GM18870 (cell line): ENCODE results near the gene FXR2.

Experiments used
- ATAC-seq: cut with Tn5 transposase; IDR thresholded peaks from one replicate; pipeline ENCODE4 v1.9.1; 2021; ENCODE audit warnings: moderate library complexity; ENCODE audit not compliant: unreplicated experiment

Gene FXR2

GRCh38 chr17:7589204-7589868 is 25.4 kb downstream of the FXR2 start:
- no peak for ATAC-seq

DNA sequence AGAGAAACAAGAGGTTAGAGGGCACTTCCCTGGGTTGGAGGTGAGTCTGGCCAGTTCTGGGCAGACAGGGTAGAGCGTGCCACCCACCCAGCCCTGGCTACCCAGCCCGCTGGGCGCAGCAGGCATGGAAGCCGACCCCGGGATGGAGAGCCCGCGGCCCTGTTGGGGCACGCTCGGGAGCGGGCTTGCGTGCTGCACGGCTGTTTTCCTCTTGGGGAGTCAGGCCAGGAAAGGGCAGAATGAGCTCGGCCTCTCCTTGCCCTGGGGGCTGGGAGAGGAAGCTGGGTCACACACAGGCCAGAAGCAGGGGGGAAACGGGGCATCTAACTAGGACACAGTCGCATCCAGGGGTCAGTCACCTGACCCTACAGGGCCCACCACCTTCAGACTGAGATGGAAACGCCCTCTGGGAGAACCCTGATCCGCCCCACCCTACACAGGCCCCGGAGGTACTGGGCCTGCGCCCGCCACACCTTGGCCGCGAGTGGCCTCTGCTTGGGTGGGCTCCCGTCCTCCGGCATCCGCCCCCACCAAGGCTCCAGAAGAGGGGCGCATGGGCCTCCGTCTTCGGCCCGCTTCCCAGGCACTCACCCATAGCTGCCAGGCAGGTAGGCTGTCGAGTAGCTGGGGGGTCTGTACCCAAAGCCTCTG is 26.0 kb downstream of the FXR2 start:
- no peak for ATAC-seq

- no peak for ATAC-seq
Measured at GRCh38 chr17:7587420-7588151, 27.1 kb downstream of the FXR2 start.

DNA sequence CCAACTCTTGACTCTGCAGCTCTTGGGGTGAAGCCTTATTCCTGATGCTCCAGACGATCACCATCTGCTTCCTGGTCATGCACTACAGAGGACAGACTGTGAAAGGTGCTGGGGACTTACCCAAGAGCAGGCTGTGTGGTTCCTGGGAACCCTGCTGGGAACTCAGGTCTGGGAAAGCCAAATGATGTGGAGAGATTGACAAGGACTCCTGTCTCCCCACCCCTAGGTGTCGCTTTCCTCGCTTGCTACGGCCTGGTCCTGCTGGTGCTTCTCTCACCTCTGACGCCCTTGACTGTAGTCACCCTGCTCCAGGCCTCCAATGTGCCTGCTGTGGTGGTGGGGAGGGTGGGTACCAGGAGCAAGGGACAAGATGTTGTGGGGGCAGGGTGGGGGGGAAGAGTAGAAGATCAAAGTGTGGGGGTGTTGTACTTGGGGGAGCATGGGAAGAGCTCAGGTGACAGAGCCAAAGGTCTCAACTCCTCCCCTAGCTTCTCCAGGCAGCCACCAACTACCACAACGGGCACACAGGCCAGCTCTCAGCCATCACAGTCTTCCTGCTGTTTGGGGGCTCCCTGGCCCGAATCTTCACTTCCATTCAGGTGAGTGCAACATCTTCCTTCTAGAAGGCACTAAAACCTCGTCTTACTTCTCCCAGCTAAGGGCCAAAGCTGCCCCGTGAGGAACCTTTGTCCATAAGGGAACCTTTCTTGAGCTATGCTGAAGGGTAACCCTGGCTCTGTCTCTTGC is 27.9 kb downstream of the FXR2 start:
- no peak for ATAC-seq

GRCh38 chr17:7583253-7584109 is 31.2 kb downstream of the FXR2 start, which contains the start of gene MPDU1:
MPDU1 (plus strand) TSS chr17:7583852; CDS start chr17:7583863, 11 bp downstream.
- ATAC-seq, result peak; percentile 56

DNA sequence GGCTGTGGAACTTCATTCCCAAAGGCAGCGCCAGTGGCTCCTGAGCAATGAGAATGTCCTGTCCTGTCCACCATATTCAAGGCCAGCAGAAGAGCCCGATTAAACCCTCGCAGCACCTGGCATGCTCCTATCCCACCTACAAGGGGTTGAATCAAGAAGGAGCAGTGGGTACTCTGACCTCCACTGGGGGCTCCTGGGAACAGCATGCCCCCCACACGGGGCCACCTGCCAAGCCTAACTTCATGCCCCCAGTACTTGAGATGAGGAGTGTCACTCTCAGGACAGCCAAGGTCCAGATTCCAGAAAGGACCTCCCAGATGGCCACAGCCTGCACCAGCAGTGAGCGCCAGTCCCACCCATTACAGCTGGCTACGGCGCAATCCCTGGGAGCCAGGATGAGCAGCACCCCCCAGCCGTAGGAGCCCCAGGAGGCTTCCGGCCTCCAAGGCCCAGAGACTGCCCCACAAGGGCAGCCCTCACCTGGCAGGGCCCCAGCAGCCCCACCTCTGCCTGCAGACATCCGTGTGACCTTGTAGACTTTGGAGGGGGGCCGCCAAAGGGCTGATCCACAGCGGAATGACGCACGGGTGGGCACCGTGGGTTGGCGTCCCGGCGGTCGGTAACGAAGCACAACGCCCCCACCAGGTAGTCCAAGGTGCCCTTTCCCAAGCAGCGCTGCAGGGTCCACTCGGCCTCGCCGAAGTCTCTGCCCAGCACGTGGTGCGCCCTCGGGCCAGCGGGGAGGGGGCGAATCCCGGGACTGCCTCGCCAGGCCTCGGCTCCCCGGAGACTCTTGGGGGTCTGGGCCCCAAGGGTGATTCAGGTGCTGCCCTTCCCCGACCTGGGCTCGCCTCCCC is 32.1 kb downstream of the FXR2 start:
- no peak for ATAC-seq

DNA sequence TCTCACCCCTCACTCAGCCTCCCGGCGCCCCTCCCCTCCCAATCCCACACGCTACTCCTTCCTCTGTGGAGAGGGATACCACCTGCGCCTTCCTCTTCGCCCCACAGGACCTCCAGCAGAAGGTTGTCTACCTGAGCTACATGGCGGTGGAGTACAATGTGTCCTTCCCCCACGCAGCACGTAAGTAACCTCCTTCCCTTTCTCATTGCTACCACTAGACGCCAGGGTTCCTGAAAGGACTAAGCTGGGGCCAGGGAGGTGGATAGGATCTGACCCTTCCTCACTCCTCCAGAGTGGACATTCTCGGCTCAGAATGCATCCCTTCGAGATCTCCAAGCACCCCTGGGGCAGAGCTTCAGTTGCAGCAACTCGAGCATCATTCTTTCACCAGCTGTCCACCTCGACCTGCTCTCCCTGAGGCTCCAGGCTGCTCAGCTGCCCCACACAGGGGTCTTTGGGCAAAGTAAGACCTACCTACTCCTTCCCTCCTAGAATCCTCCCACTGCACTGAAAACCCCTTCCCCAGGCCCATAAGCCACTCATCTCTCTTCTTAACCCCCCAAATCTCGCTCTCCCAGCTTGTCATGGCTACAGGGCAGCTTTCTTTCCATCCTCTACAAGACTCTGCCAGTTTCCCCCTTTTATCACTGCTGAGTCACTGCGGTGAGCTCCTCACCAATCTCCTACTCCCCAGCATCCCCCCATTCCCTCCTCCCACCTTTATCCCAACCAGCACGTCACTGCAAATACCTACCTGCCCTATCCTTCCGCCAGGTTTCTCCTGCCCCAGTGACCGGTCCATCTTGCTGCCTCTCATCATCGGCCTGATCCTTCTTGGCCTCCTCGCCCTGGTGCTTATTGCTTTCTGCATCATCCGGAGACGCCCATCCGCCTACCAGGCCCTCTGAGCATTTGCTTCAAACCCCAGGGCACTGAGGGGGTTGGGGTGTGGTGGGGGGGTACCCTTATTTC is 33.8 kb downstream of the FXR2 start:
- ATAC-seq, result no peak

GRCh38 chr17:7579834-7580603 is 34.7 kb downstream of the FXR2 start:
- ATAC-seq, result no peak

DNA sequence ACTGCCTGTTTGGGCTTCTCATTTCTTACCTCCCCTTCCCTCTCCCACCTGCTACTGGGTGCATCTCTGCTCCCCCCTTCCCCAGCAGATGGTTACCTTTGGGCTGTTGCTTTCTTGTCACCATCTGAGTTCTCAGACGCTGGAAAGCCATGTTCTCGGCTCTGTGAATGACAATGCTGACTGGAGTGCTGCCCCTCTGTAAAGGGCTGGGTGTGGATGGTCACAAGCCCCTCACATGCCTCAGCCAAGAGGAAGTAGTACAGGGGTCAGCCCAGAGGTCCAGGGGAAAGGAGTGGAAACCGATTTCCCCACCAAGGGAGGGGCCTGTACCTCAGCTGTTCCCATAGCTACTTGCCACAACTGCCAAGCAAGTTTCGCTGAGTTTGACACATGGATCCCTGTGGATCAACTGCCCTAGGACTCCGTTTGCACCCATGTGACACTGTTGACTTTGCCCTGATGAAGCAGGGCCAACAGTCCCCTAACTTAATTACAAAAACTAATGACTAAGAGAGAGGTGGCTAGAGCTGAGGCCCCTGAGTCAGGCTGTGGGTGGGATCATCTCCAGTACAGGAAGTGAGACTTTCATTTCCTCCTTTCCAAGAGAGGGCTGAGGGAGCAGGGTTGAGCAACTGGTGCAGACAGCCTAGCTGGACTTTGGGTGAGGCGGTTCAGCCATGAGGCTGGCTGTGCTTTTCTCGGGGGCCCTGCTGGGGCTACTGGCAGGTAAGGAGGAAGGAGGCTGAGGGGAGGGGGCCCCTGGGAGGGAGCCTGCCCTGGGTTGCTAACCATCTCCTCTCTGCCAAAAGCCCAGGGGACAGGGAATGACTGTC is 35.5 kb downstream of the FXR2 start, which contains the start of gene CD68:
Gene CD68 (plus strand): TSS at position 638 of the 833 bp plus-strand sequence. CDS start 40 bp downstream, at position 678.
- ATAC-seq, result no peak

DNA sequence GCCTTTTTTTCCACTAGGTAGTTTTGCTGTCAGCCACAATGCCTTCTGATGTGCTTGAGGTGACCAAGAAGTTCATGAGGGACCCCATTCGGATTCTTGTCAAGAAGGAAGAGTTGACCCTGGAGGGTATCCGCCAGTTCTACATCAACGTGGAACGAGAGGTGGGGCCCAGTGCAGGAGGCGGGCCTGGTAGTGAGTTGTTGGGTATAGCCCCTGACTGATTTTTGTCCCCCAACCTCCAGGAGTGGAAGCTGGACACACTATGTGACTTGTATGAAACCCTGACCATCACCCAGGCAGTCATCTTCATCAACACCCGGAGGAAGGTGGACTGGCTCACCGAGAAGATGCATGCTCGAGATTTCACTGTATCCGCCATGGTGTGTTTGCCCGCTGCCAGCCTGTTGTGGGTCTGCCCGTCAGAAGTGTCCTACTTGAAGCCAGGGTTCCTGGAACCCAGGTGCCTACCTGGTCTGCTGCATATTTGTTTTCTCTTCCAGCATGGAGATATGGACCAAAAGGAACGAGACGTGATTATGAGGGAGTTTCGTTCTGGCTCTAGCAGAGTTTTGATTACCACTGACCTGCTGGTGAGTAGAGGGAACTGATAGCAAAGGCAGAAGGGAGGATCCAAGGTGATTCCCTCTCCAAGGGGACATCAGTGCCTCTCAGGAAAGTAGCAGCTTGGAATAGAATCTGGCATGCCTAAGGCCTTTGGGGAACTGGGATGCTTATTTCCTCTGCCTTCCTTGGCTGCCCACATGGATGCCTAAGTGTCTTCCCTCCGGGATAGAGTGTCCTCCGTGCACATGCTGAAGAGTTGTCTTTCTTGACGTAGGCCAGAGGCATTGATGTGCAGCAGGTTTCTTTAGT is 37.1 kb downstream of the FXR2 start:
- ATAC-seq, result no peak

GRCh38 chr17:7576432-7576937 is 38.2 kb downstream of the FXR2 start:
- ATAC-seq, result no peak

DNA sequence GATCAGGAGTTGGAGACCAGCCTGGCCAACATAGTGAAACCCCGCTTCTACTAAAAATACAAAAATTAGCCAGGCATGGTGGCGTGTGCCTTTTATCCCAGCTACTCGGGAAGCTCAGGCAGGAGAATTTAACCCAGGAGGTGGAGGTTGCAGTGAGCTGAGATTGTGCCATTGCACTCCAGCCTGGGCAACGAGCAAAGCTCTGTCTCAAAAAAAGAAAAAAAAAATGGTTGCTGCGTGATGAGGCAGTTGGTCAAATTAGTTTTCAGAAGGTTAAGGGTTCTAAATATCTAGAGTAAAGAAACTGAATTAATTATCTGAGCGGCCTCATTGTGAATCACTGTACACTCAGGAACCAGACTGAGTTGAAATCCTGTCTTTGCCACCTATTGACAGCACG is 38.7 kb downstream of the FXR2 start:
- no peak for ATAC-seq

DNA sequence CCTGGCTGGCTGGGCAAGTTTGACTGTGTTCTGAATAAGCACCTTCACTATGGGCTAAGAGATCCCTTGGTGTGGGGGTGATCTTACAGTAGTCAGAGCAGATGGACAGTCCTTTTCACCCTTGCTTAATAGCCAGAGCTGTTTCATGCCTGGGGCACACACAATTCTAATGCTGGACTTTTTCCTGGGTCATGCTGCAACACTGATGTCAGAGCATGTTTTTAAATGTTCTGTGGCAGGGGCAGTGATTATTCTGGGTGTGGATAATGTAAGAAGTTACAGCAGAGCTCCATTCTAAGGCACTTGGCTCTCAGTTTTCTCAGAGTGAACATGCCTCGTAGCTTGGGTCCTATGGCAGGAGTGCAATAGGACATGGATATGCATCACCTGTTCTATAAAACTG is 39.2 kb downstream of the FXR2 start:
- ATAC-seq, result no peak

DNA sequence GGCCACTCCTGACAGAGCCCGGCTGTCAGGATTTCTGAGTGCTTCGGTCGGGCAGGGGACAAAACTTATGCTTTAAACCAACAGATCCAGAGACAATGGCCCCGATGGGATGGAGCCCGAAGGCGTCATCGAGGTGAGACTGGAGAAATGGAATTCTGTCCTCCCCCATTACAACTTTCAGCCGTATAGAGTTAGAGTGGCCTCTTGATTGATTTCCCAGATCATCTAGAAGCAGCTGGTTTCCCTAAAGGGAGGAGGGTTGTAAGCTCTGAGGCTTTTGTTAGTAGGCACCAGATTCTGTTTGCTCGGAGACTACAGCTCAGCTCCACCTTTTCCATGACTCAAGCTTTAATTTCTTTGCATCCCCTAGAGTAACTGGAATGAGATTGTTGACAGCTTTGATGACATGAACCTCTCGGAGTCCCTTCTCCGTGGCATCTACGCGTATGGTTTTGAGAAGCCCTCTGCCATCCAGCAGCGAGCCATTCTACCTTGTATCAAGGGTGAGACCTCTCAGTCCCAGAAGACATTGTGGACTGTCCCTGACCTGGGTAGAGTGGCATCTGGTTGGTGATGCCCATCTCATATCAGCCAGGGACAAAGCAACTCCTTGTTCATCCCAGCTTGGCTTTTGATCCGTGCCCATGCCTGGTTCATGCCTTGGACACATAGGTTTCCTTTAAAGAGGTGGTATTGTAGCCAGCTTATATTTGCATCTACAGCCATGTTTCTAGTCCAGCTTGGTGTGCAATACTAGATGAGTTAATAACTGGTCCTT is 40.3 kb downstream of the FXR2 start:
- no peak for ATAC-seq
